ENCODE measurements around the gene MEF2D.

DNA sequence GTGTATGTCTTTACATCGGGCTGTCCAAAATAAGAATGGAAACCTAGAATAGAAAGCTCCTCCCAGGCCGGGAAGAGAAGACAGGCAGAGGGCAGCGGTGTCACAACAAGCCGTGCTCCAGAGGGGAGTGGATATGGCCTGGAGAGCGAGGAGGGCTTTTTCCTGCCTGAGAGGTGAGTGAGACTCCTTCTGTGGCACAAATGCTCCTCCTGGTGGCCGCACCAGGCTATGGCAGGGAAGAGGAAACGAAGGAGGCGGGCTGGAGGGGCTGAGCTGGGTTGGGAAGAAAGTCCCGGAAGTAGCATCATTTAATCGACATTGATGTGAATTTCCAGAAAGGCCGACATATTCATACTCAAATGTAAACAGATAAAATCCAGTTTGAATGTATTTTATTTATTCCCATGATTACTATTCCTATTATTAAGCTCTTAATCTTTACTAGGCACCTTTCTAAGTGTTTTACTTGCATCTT lies 54.7 kb downstream of the MEF2D start:
- no peak for TF ChIP-seq EZH2 (IDR thresholded peaks at IDR 0.05; ENCODE audit: borderline replicate concordance, insufficient read depth, low read depth, low read length, poor library complexity, severe bottlenecking)
- TF ChIP-seq, protein P1, sequence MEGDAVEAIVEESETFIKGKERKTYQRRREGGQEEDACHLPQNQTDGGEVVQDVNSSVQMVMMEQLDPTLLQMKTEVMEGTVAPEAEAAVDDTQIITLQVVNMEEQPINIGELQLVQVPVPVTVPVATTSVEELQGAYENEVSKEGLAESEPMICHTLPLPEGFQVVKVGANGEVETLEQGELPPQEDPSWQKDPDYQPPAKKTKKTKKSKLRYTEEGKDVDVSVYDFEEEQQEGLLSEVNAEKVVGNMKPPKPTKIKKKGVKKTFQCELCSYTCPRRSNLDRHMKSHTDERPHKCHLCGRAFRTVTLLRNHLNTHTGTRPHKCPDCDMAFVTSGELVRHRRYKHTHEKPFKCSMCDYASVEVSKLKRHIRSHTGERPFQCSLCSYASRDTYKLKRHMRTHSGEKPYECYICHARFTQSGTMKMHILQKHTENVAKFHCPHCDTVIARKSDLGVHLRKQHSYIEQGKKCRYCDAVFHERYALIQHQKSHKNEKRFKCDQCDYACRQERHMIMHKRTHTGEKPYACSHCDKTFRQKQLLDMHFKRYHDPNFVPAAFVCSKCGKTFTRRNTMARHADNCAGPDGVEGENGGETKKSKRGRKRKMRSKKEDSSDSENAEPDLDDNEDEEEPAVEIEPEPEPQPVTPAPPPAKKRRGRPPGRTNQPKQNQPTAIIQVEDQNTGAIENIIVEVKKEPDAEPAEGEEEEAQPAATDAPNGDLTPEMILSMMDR (IDR thresholded peaks at IDR 0.05): peak; percentile 92
